Small intestine (tissue), 7 donors: ENCODE results near the gene YBX1. TPM values are rescaled to one million over a fixed set of nuclear protein-coding genes. Genes with fewer than 3 reads are reported as not detected.

Source experiments
- DNase-seq, 2 donors: peaks; one replicate each; pipeline versions ENCODE4 v3.0.0 to v3.0.0-alpha.2; 2013
- FAIRE-seq: peaks from 2 replicates; lab custom pipeline; 2012; peaks lifted over from hg19 to GRCh38; lab: Jason Lieb, UNC
- H3K27ac ChIP-seq, 3 donors: one replicate each; pipeline ENCODE4 v1.5.1; 2013; ENCODE audit warnings: low read length in 2 of 3, mild to moderate bottlenecking in 2 of 3, control low read depth in 1 of 3, inconsistent platforms in 1 of 3, low read depth in 1 of 3, moderate library complexity in 1 of 3
- H3K27me3 ChIP-seq, 3 donors: one replicate each; pipeline ENCODE4 v1.6.1; 2013; ENCODE audit warnings: low read length in 3 of 3, inconsistent platforms in 1 of 3; ENCODE audit not compliant: control insufficient read depth in 3 of 3, insufficient read depth in 3 of 3
- H3K36me3 ChIP-seq, 3 donors: one replicate each; pipeline ENCODE4 v1.6.1; 2013; ENCODE audit warnings: low read length in 3 of 3, inconsistent platforms in 1 of 3, low read depth in 1 of 3, mild to moderate bottlenecking in 1 of 3, moderate library complexity in 1 of 3; ENCODE audit not compliant: control insufficient read depth in 3 of 3, insufficient read depth in 2 of 3
- H3K4me1 ChIP-seq, 3 donors: one replicate each; pipeline ENCODE4 v1.6.1; 2013; ENCODE audit warnings: low read length in 2 of 3, inconsistent platforms in 1 of 3, low read depth in 1 of 3, mild to moderate bottlenecking in 1 of 3, moderate library complexity in 1 of 3; ENCODE audit not compliant: control insufficient read depth in 3 of 3, insufficient read depth in 2 of 3
- H3K4me3 ChIP-seq, 3 donors: one replicate each; pipeline ENCODE4 v1.5.1; 2013; ENCODE audit warnings: low read length in 3 of 3, control low read depth in 1 of 3, inconsistent platforms in 1 of 3, low read depth in 1 of 3, mild to moderate bottlenecking in 1 of 3, moderate library complexity in 1 of 3
- H3K9me3 ChIP-seq, 2 donors: one replicate each; pipeline ENCODE4 v1.6.1; 2013; ENCODE audit warnings: low read depth in 1 of 2, low read length in 1 of 2; ENCODE audit not compliant: control insufficient read depth in 2 of 2, insufficient read depth in 1 of 2
- WGBS, 3 donors: extraction: QIAGEN DNeasy Blood & Tissue Kit; methylation state at CpG; one replicate each; pipeline ENCODE4 v1.1.7; 2013; 5-methylcytosine and 5-hydroxymethylcytosine counted together
- polyA plus RNA-seq, 4 donors: library from polyadenylated mRNA; stranded (reverse) in 3 of 4; unstranded in 1 of 4; fragments of 200-250 nt in 3 of 4; fragments of 120-200 nt in 1 of 4; gene quantifications; one replicate each; pipeline versions ENCODE4 v1.2.1 to v1.2.3, GENCODE V29; 2013
- donor health status: healthy with polysubstance abuse.
- donor health status: control.
- donor health status: control.
- donor health status: Bipolar disorder and iron deficiency.
- donor health status: healthy.

YBX1 gene
- polyA plus RNA-seq, 4 donors, result 509 to 779 (median 590) TPM

DNA sequence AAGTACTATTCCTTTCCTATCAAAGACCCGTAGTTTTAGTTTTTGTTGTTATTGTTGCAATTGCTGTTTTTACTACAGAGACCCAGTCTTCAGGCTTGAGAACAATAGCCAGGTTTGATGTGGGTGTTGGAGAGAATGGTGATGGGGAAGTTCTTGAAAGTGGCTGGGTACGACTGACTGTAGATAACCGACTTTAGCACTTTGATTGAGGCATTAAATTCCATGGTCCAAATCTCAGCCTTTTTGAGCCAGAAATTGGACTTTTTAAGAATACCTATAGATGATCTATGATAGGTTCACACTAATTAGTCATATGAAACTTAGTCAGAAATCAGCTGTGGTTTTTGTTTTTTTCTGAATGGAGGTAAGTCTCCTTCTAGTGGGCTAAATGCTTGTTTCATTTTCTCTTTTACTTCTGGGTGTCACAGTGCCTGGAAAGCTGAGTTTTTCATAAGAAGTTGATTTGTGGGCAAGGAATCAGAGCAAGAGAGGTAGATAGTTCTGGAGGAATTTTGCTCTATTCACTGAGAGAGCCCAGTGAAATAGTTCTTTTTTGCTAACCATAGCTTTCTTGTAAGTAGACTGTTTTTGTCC lies 21.2 kb upstream of the YBX1 start:
- no peaks in the 10 kb centered on the region for H3K9me3 ChIP-seq
- no peak overlapping the region for H3K4me3 ChIP-seq
- WGBS, 3 donors, result 49 to 72% (median 62%) methylated on average over 3 of the region's 3 CpGs
- H3K27me3 ChIP-seq, result no peaks in the 10 kb centered on the region
- no peak for FAIRE-seq
- no peak for DNase-seq
- H3K4me1 ChIP-seq, result peaks cover 2 to 15% (median 4%) of the 10 kb centered on the region in 3 donors
- peaks cover 2 to 19% (median 3%) of the 10 kb centered on the region in 3 donors for H3K36me3 ChIP-seq
- H3K27ac ChIP-seq, result no peak overlapping the region

- DNase-seq, result no peak
- Histone ChIP-seq H3K27me3 (no peaks in the 10 kb centered on the region), H3K4me1 (no peaks in the 10 kb centered on the region), H3K4me3 (no peak overlapping the region), H3K27ac (no peak overlapping the region), H3K9me3 (no peaks in the 10 kb centered on the region), H3K36me3 (peaks cover 9 to 45% (median 12%) of the 10 kb centered on the region in 3 donors)
- WGBS, 3 donors, result 94 to 99% (median 97%) methylated on average over 3 of the region's 3 CpGs
- no peak for FAIRE-seq
Observed at GRCh38 chr1:42669936-42670335, 12.3 kb upstream of the YBX1 start.

DNA sequence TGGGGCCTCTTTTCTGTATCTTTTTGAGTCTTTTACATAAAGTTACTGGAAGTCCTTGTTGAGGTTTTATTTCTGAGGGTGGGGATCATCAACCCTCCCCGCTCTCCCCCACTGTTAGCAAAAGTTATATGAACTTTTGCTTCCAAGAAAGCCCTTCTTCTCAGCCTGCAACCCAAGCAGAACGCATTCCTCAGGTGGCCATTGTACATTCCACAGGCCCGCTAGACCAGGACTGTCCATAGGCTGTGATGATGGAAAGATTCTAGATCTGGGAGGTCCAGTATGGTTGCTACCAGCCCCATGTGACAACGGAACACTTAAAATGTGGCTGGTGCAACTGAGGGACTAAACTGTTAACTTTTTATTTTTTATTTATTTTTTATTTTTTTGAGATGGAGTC lies 11.8 kb upstream of the YBX1 start:
- FAIRE-seq (no peak), DNase-seq (no peak)
- Histone ChIP-seq H3K9me3 (no peaks in the 10 kb centered on the region), H3K27ac (no peak overlapping the region), H3K36me3 (peaks cover 9 to 44% (median 12%) of the 10 kb centered on the region in 3 donors), H3K4me3 (no peak overlapping the region), H3K27me3 (no peaks in the 10 kb centered on the region), H3K4me1 (no peaks in the 10 kb centered on the region)
- WGBS, 3 donors, result 98% methylated on average over 4 of the region's 4 CpGs

DNA sequence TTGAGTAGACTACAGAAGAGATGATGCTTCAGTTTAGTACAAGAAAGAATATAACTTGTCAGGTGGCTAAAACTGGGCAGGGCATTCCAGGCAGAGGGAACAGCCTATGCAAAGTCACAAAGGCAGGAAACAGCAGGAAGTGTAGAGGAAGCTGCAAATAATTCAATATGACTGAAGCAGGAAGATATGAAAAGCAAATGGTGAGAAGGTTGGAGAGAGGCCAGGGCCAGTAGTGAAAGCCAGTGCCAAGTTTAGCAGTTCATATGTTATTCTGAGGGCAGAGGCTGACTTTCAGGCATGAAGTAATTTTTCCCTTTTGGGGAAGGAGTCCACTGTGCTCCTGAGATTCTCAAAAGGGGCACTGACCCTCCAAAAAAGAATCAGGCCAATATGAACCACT lies 8.0 kb upstream of the YBX1 start:
- Histone ChIP-seq H3K9me3 (no peaks in the 10 kb centered on the region), H3K4me1 (no peaks in the 10 kb centered on the region), H3K27me3 (no peaks in the 10 kb centered on the region), H3K36me3 (peaks cover 1 to 39% (median 9%) of the 10 kb centered on the region in 3 donors), H3K27ac (no peak overlapping the region), H3K4me3 (no peak overlapping the region)
- FAIRE-seq, result no peak
- no peak for DNase-seq

- Histone ChIP-seq H3K27ac (no peak overlapping the region), H3K4me3 (no peak overlapping the region), H3K4me1 (no peaks in the 10 kb centered on the region), H3K27me3 (no peaks in the 10 kb centered on the region), H3K36me3 (peaks cover 1 to 37% (median 9%) of the 10 kb centered on the region in 3 donors), H3K9me3 (no peaks in the 10 kb centered on the region)
- 72 to 77% (median 77%) methylated on average over 1 of the region's 1 CpG for WGBS, 3 donors
- no peak for DNase-seq
- FAIRE-seq, result no peak
Observed at GRCh38 chr1:42674682-42675081, 7.5 kb upstream of the YBX1 start.

- no peaks in the 10 kb centered on the region for H3K27me3 ChIP-seq
- WGBS, 3 donors, result 74 to 86% (median 84%) methylated on average over 3 of the region's 3 CpGs
- no peak overlapping the region for H3K4me3 ChIP-seq
- peaks cover 0 to 5% (median 0%) of the 10 kb centered on the region in 3 donors for H3K4me1 ChIP-seq
- FAIRE-seq (no peak), DNase-seq (no peak)
- H3K27ac ChIP-seq, result no peak overlapping the region
- H3K36me3 ChIP-seq, result peaks cover 1 to 32% (median 9%) of the 10 kb centered on the region in 3 donors
- no peaks in the 10 kb centered on the region for H3K9me3 ChIP-seq
Observed at GRCh38 chr1:42675467-42675866, 6.8 kb upstream of the YBX1 start.

- H3K4me1 ChIP-seq, result peaks cover 0 to 9% (median 2%) of the 10 kb centered on the region in 3 donors
- H3K27me3 ChIP-seq, result no peaks in the 10 kb centered on the region
- H3K9me3 ChIP-seq, result no peaks in the 10 kb centered on the region
- FAIRE-seq, result no peak
- WGBS, 3 donors, result 87 to 94% (median 93%) methylated on average over 3 of the region's 3 CpGs
- peaks cover 1 to 25% (median 3%) of the 10 kb centered on the region in 3 donors for H3K36me3 ChIP-seq
- no peak overlapping the region for H3K27ac ChIP-seq
- no peak overlapping the region for H3K4me3 ChIP-seq
- DNase-seq, result no peak
Observed at GRCh38 chr1:42676534-42677087, 5.6 kb upstream of the YBX1 start.

DNA sequence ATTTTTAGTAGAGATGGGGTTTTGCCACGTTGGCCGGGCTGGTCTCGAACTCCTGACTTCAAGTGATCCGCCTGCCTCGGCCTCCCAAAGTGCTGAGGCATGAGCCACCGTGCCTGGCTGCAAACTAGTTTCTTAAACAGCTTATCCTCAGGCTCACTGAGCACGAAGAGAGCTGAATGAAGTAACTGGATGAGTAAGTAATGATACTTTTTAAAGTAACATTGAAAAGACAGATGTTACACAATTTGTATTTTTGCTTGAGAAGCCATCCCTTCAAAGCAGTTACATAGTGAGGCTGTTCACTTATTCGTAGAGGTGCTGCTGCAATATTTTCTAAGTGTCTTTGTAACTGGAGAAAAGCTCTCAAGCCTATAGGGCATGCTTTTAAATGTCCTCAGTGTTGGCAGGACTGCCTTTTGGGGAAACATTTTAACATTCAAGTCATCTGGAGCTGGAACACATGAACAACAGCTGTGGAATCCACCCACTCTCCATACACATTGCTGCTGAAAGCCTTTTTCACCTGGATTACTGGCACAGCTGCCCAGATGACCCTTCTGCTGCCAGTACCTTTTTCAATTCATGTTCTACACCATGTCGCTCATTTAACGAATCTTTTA lies 2.7 kb upstream of the YBX1 start:
- no peaks in the 10 kb centered on the region for H3K9me3 ChIP-seq
- DNase-seq (no peak), FAIRE-seq (no peak)
- peaks cover 0 to 13% (median 5%) of the 10 kb centered on the region in 3 donors for H3K4me1 ChIP-seq
- 85% methylated on average over 10 of the region's 10 CpGs for WGBS, 3 donors
- H3K36me3 ChIP-seq, result peaks cover 0 to 22% (median 3%) of the 10 kb centered on the region in 3 donors
- H3K4me3 ChIP-seq, result no peak overlapping the region
- no peaks in the 10 kb centered on the region for H3K27me3 ChIP-seq
- H3K27ac ChIP-seq, result no peak overlapping the region
